ENCODE measurements around the gene CBLN2. TPM values are rescaled to one million over a fixed set of nuclear protein-coding genes. Genes with fewer than 3 reads are reported as not detected.

Gene CBLN2
- total RNA-seq (2014; rRNA removed; shearing (Covaris generic)) = not detected in 2 replicates

GRCh38 chr18:72544092-72544886 is at the start of gene CBLN2:
Gene CBLN2 (minus strand): TSS chr18:72544342. CDS start chr18:72542160, 2,182 bp downstream.
- Histone ChIP-seq H3K4me3 (no peak within 1 kb of the TSS), H3K4me1 (replicated peaks) (peaks cover 5% of the 10 kb centered on the region; the same call in 1 of the 2 replicates)
- DNase-seq (ENCODE audit: low read depth in 1 of 2, low spot score in 2 of 2) = peak; percentile 28 to 54

GRCh38 chr18:72588360-72588759 is 44.2 kb upstream of the CBLN2 start:
- H3K4me3 ChIP-seq = no peak overlapping the region
- H3K27ac ChIP-seq = no peak overlapping the region
- H3K4me1 ChIP-seq (replicated peaks) = no peaks in the 10 kb centered on the region
- no peaks in the 10 kb centered on the region for H3K36me3 ChIP-seq
- H3K9me3 ChIP-seq (replicated peaks) = no peaks in the 10 kb centered on the region
- DNase-seq (ENCODE audit: low read depth in 1 of 2, low spot score in 2 of 2) = no peak
- no peaks in the 10 kb centered on the region for H3K27me3 ChIP-seq (replicated peaks)

More at GRCh38 chr18:72544092-72544886, at the start of gene CBLN2:
- peaks cover 47% of the 10 kb centered on the region for H3K27me3 ChIP-seq (replicated peaks)
- H3K27ac ChIP-seq = no peak within 1 kb of the TSS
- H3K9me3 ChIP-seq (replicated peaks) = no peaks in the 10 kb centered on the region
- no peaks in the 10 kb centered on the region for H3K36me3 ChIP-seq

- no peak overlapping the region for H3K27ac ChIP-seq
- H3K36me3 ChIP-seq = no peaks in the 10 kb centered on the region
- H3K27me3 ChIP-seq (replicated peaks) = no peaks in the 10 kb centered on the region
- no peak for DNase-seq (ENCODE audit: low read depth in 1 of 2, low spot score in 2 of 2)
- no peaks in the 10 kb centered on the region for H3K9me3 ChIP-seq (replicated peaks)
- H3K4me3 ChIP-seq = no peak overlapping the region
- no peaks in the 10 kb centered on the region for H3K4me1 ChIP-seq (replicated peaks)
Observed at GRCh38 chr18:72584787-72585186, 40.6 kb upstream of the CBLN2 start.

- no peaks in the 10 kb centered on the region for H3K36me3 ChIP-seq
- H3K4me1 ChIP-seq (replicated peaks) = no peaks in the 10 kb centered on the region
- no peak for DNase-seq (ENCODE audit: low read depth in 1 of 2, low spot score in 2 of 2)
- no peaks in the 10 kb centered on the region for H3K27me3 ChIP-seq (replicated peaks)
- no peak overlapping the region for H3K4me3 ChIP-seq
- no peaks in the 10 kb centered on the region for H3K9me3 ChIP-seq (replicated peaks)
- no peak overlapping the region for H3K27ac ChIP-seq
Observed at GRCh38 chr18:72581976-72582375, 37.8 kb upstream of the CBLN2 start.

GRCh38 chr18:72572896-72573295 is 28.8 kb upstream of the CBLN2 start:
- Histone ChIP-seq H3K4me3 (no peak overlapping the region), H3K27me3 (replicated peaks) (no peaks in the 10 kb centered on the region), H3K9me3 (replicated peaks) (no peaks in the 10 kb centered on the region), H3K27ac (no peak overlapping the region), H3K36me3 (no peaks in the 10 kb centered on the region), H3K4me1 (replicated peaks) (no peaks in the 10 kb centered on the region)
- DNase-seq (ENCODE audit: low read depth in 1 of 2, low spot score in 2 of 2) = no peak

- Histone ChIP-seq H3K4me3 (no peak overlapping the region), H3K27me3 (replicated peaks) (no peaks in the 10 kb centered on the region), H3K36me3 (no peaks in the 10 kb centered on the region), H3K27ac (no peak overlapping the region), H3K9me3 (replicated peaks) (no peaks in the 10 kb centered on the region), H3K4me1 (replicated peaks) (no peaks in the 10 kb centered on the region)
- DNase-seq (ENCODE audit: low read depth in 1 of 2, low spot score in 2 of 2) = no peak
Observed at GRCh38 chr18:72566290-72566689, 22.1 kb upstream of the CBLN2 start.

- no peaks in the 10 kb centered on the region for H3K36me3 ChIP-seq
- no peaks in the 10 kb centered on the region for H3K4me1 ChIP-seq (replicated peaks)
- no peak for DNase-seq (ENCODE audit: low read depth in 1 of 2, low spot score in 2 of 2)
- H3K9me3 ChIP-seq (replicated peaks) = no peaks in the 10 kb centered on the region
- H3K27ac ChIP-seq = no peak overlapping the region
- no peak overlapping the region for H3K4me3 ChIP-seq
- H3K27me3 ChIP-seq (replicated peaks) = no peaks in the 10 kb centered on the region
Observed at GRCh38 chr18:72555968-72556367, 11.8 kb upstream of the CBLN2 start.

- Histone ChIP-seq H3K9me3 (replicated peaks) (no peaks in the 10 kb centered on the region), H3K27me3 (replicated peaks) (no peaks in the 10 kb centered on the region), H3K36me3 (no peaks in the 10 kb centered on the region), H3K27ac (no peak overlapping the region), H3K4me1 (replicated peaks) (no peaks in the 10 kb centered on the region), H3K4me3 (no peak overlapping the region)
- DNase-seq (ENCODE audit: low read depth in 1 of 2, low spot score in 2 of 2) = no peak
Observed at GRCh38 chr18:72555101-72555500, 11.0 kb upstream of the CBLN2 start.

- Histone ChIP-seq H3K27ac (no peak overlapping the region), H3K4me1 (replicated peaks) (peaks cover 5% of the 10 kb centered on the region; the same call in 1 of the 2 replicates), H3K9me3 (replicated peaks) (no peaks in the 10 kb centered on the region), H3K27me3 (replicated peaks) (peaks cover 47% of the 10 kb centered on the region), H3K4me3 (no peak overlapping the region), H3K36me3 (no peaks in the 10 kb centered on the region)
- DNase-seq (ENCODE audit: low read depth in 1 of 2, low spot score in 2 of 2) = no peak
Observed at GRCh38 chr18:72543357-72544055, 636 bp downstream of the CBLN2 start.

- H3K27ac ChIP-seq = no peak overlapping the region
- no peak for DNase-seq (ENCODE audit: low read depth in 1 of 2, low spot score in 2 of 2)
- no peaks in the 10 kb centered on the region for H3K36me3 ChIP-seq
- peaks cover 5% of the 10 kb centered on the region; the same call in 1 of the 2 replicates for H3K4me1 ChIP-seq (replicated peaks)
- no peak overlapping the region for H3K4me3 ChIP-seq
- no peaks in the 10 kb centered on the region for H3K9me3 ChIP-seq (replicated peaks)
- peaks cover 47% of the 10 kb centered on the region for H3K27me3 ChIP-seq (replicated peaks)
Observed at GRCh38 chr18:72542984-72543356, 1.2 kb downstream of the CBLN2 start.

GRCh38 chr18:72542342-72542741 is 1.8 kb downstream of the CBLN2 start:
- peaks cover 5% of the 10 kb centered on the region; the same call in 1 of the 2 replicates for H3K4me1 ChIP-seq (replicated peaks)
- H3K9me3 ChIP-seq (replicated peaks) = no peaks in the 10 kb centered on the region
- peaks cover 47% of the 10 kb centered on the region for H3K27me3 ChIP-seq (replicated peaks)
- H3K36me3 ChIP-seq = no peaks in the 10 kb centered on the region
- no peak overlapping the region for H3K27ac ChIP-seq
- DNase-seq (ENCODE audit: low read depth in 1 of 2, low spot score in 2 of 2) = no peak
- H3K4me3 ChIP-seq = no peak overlapping the region

GRCh38 chr18:72541871-72542332 is 2.2 kb downstream of the CBLN2 start:
- no peak for DNase-seq (ENCODE audit: low read depth in 1 of 2, low spot score in 2 of 2)
- no peaks in the 10 kb centered on the region for H3K9me3 ChIP-seq (replicated peaks)
- no peaks in the 10 kb centered on the region for H3K36me3 ChIP-seq
- no peak overlapping the region for H3K4me3 ChIP-seq
- H3K27me3 ChIP-seq (replicated peaks) = peaks cover 47% of the 10 kb centered on the region
- H3K4me1 ChIP-seq (replicated peaks) = peaks cover 5% of the 10 kb centered on the region; the same call in 1 of the 2 replicates
- H3K27ac ChIP-seq = no peak overlapping the region

GRCh38 chr18:72539901-72540300 is 4.2 kb downstream of the CBLN2 start:
- Histone ChIP-seq H3K4me1 (replicated peaks) (peaks cover 5% of the 10 kb centered on the region; the same call in 1 of the 2 replicates), H3K27me3 (replicated peaks) (peaks cover 41% of the 10 kb centered on the region), H3K4me3 (no peak overlapping the region), H3K36me3 (no peaks in the 10 kb centered on the region), H3K9me3 (replicated peaks) (no peaks in the 10 kb centered on the region), H3K27ac (no peak overlapping the region)
- no peak for DNase-seq (ENCODE audit: low read depth in 1 of 2, low spot score in 2 of 2)

GRCh38 chr18:72530622-72531021 is 13.5 kb downstream of the CBLN2 start:
- Histone ChIP-seq H3K27ac (no peak overlapping the region), H3K4me1 (replicated peaks) (no peaks in the 10 kb centered on the region), H3K9me3 (replicated peaks) (no peaks in the 10 kb centered on the region), H3K27me3 (replicated peaks) (no peaks in the 10 kb centered on the region), H3K36me3 (no peaks in the 10 kb centered on the region), H3K4me3 (no peak overlapping the region)
- no peak for DNase-seq (ENCODE audit: low read depth in 1 of 2, low spot score in 2 of 2)

All from SJSA1 (cell line).